GM19397 (cell line): ENCODE data around the gene LARP1.

Experiments
- ATAC-seq: cut with Tn5 transposase; IDR thresholded peaks from one replicate; pipeline ENCODE4 v1.9.1; 2021; ENCODE audit warnings: mild to moderate bottlenecking, moderate library complexity; ENCODE audit not compliant: unreplicated experiment

LARP1 gene

GRCh38 chr5:154788212-154788611 is 33.0 kb downstream of the LARP1 start:
- no peak for ATAC-seq

- ATAC-seq: peak; percentile 91
Observed at GRCh38 chr5:154791535-154791934, 36.4 kb downstream of the LARP1 start.

GRCh38 chr5:154793599-154794524 is 38.7 kb downstream of the LARP1 start:
- ATAC-seq: no peak

- ATAC-seq: no peak
Observed at GRCh38 chr5:154794525-154795234, 39.5 kb downstream of the LARP1 start.

- ATAC-seq: no peak
Observed at GRCh38 chr5:154795235-154795596, 40.0 kb downstream of the LARP1 start.

- no peak for ATAC-seq
Observed at GRCh38 chr5:154797762-154798161, 42.6 kb downstream of the LARP1 start.

- no peak for ATAC-seq
Observed at GRCh38 chr5:154800582-154800981, 45.4 kb downstream of the LARP1 start.

GRCh38 chr5:154801083-154801482 is 45.9 kb downstream of the LARP1 start:
- ATAC-seq: no peak

GRCh38 chr5:154802050-154802449 is 46.9 kb downstream of the LARP1 start:
- ATAC-seq: no peak

GRCh38 chr5:154806176-154806575 is 51.0 kb downstream of the LARP1 start:
- ATAC-seq: no peak

GRCh38 chr5:154811239-154811638 is 56.1 kb downstream of the LARP1 start:
- ATAC-seq: no peak

GRCh38 chr5:154811653-154812465 is 56.7 kb downstream of the LARP1 start:
- ATAC-seq: no peak

- ATAC-seq: no peak
Observed at GRCh38 chr5:154813158-154813557, 58.0 kb downstream of the LARP1 start.

- ATAC-seq: no peak
Observed at GRCh38 chr5:154813736-154814135, 58.6 kb downstream of the LARP1 start.

GRCh38 chr5:154815025-154815424 is 59.8 kb downstream of the LARP1 start:
- no peak for ATAC-seq

- no peak for ATAC-seq
Observed at GRCh38 chr5:154815684-154816247, 60.6 kb downstream of the LARP1 start.

- ATAC-seq: no peak
Observed at GRCh38 chr5:154816891-154817492, 61.8 kb downstream of the LARP1 start.

- ATAC-seq: no peak
Observed at GRCh38 chr5:154817815-154818214, 62.6 kb downstream of the LARP1 start.

GRCh38 chr5:154818471-154819116 is 63.4 kb downstream of the LARP1 start:
- ATAC-seq: no peak

- no peak for ATAC-seq
Observed at GRCh38 chr5:154819546-154819945, 64.4 kb downstream of the LARP1 start.
